ENCODE data around the gene SCAI.
"Not testable (repeated sequence)": the region's sequence is repeated elsewhere in the genome, so short reads cannot be mapped to it uniquely, and the experiment has no call there.

The SCAI gene

GRCh38 chr9:124940894-124941678, 202.2 kb downstream of the SCAI start, which contains the start of gene GOLGA1:
TSS of gene GOLGA1 (minus strand) at chr9:124941083. CDS start at chr9:124938711, 2,372 bp downstream.
- peak; percentile 86 for DNase-seq

- peak; percentile 23 for DNase-seq
Measured at GRCh38 chr9:124940521-124940893, 202.8 kb downstream of the SCAI start.

DNA sequence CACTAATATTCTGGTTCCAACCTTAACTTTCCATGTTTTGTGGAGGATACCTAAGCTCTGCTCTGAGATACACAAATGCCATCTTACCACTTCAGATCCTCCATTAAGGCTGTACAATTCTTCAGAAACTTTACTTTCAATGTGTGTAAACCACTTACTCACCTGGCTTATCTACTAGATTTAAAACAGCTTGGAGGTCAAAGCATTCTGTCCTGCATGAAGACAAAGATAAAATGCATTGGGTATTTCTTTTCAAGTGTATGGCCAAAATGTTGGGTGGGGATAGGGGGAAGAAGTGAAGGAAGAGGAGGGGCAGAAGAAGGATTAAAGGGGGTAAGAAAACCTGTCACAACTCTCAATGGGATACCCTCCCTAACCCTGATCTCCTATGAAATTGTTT, 203.4 kb downstream of the SCAI start:
- no peak for DNase-seq

- no peak for DNase-seq
Measured at GRCh38 chr9:124934290-124934689, 209.0 kb downstream of the SCAI start.

DNA sequence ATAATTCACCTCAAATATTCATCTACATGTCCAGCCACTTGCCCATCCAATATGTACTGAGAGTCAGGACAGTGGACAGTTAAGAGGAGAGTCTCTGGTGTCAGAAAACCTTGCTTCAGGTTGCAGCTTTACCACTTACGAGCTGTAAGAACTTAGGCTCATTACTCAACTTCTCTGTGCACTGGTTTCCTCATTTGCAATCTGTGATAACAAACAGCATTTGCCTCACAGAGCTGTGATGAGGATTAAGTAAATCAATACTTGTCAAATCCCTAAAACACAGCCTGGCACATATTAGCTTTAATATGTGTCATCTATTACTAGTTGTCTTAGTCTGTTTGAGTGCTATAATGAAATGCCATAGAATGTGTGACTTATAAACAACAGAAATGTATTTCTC, 211.0 kb downstream of the SCAI start:
- DNase-seq, result no peak

DNA sequence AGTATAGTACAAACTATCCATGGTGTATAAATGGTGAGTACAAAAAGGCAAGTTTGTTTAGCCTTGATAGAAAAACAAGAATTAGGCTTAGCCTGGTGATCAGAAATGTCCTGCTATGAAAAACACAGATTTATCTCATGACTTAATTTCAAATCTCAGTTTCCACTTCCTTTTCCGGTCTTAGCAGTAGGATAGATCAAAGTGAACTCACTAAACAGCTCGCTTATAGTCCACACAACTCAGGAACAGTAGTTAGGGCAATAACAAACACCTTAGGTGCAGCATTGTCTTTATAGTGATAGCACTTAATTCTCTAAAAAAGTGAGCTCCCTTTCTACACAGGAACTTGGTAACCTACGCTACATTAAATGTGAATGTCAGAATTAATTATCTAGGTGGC, 213.9 kb downstream of the SCAI start:
- DNase-seq, result no peak

DNA sequence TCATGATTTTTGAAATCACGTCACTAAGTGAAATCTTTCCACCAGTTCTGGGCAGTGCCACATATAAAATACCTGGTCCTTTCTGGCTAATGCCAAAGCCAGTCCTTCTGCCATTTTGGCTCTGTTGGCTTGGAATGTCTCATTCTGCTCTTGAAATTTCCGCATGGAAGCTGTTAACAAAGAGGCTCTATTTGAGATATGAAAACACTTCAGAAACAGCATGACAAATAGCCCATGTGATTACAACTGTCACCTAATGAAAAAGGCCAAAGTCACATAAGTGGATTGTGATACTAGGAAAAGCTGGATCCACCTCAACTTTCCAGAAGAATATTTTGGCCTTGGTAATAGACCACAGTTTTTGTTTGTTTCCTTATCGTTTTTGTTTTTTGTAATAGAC, 215.2 kb downstream of the SCAI start:
- DNase-seq, result no peak

GRCh38 chr9:124920394-124920793, 222.9 kb downstream of the SCAI start:
- DNase-seq, result not testable (repeated sequence)

DNA sequence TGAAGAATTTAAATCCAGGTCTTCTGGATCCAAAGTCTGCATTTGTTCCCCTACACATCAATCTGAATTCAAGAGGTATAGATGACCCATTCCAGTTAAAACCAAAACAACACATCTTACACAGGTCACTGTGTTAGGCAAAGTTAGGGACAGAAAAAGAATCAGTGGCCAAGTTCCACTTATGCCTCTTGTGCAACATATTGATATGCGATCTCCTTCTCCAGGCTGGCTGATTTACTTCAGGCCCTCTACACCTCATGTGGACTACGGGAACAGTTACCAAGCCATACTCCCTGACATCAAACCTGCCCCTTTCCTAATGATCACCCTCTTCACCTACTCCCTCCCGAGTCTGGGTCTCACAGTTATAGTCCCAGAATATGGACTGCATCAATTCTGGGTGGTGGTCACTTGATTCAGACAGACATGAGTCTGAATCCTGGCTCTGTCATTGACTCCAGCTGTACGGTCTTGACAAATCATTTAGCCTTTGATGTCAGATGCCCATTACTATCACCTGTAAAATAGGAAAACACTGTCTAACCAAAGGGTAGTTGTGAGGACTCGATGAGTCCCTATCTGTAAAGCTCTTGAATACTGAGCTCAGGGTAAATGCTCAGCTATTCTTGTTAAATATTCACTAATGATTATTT, 228.4 kb downstream of the SCAI start:
- DNase-seq, result no peak

DNA sequence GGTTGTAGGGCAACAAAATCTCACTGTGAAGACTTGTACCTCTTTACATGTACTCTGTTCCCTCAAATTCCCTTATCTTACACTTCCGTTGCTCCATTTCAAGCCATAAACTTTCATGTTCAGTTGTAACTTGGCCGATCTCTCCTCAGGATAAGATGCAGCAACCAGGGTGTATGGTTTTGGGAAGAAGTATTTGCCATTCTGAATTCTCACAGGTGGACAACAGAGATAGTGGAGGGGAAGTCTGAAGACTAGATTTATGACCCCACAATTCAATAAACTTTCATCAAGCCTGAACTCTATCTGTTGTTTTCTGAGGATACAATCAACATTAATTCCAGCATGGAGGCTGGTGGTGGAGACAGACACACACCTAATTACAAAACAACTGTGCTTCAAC, 229.9 kb downstream of the SCAI start:
- no peak for DNase-seq

DNA sequence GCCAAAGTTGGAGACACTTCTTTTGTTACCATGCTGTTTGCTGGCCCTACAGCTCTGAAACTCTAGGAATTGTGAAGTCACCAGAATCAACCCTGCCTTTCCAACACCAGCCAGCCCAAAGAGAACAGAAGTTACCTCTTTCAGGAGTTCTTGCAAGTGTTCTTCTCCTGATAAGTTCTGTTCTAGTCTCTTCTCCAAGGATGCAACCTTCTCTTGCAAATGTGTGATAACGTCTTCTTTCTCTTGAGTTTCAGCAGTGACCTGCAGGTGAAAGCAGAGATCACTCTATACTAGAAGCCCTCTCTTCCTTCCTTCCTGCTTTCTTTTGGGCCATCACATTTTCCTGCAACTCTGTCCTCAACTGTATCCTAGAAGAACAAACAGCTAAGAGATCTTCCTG, 231.6 kb downstream of the SCAI start:
- no peak for DNase-seq

DNA sequence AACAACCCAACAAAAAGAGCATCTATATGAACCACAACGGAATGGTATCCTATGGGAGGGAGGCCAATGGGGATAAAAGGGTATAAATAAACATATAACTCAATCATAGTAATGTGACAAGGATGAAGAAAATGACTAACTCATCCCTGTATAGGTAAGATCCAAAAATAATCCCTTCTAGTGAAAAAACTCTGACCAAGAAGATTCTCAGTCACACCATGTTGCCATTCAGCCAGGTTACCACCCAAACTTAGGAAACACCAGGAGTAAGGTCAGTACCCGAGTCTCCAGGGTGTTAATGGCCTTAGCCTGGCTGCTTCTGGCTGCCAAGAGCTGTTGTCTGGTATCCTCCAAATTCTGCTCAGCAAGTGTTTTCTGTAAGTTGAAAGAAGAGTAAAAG, 235.2 kb downstream of the SCAI start:
- no peak for DNase-seq

DNA sequence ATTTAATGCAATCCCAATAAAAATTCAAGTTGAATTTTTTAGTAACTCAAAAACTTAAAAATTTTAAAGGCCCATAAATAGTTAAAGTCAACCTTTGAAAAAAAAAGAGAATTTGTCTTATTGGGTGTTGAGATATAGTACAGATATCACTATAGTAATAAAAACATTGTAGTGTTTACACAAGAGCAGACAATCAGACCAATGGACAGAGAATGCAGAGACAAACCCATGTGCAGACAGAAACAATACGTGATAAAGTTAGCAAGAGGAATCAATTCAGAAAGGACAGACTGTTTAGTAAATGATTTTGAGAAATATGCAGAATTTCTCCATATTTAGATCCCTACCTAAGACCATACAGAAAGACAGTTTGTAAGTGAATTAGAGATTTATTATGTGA, 236.4 kb downstream of the SCAI start:
- no peak for DNase-seq

DNA sequence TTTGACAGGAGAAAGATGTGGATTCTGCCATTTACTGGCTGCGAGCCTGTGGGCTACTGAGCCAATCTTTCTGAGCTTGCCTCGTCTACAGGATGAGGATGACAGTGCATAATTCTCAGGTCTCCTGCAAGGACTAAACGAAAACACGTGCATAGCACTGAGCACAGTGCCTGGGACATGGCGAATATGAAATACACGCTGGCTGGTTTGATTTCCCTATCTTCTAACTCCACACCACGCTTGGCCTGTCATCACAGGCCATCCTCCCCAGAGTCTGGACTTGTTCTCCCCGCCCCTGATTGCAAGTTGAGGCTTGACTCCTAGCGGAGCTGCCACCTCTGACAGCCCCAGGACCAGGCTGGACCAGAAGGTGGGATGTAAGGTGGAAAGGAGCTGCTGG, 243.5 kb downstream of the SCAI start:
- DNase-seq, result no peak

- no peak for DNase-seq
Measured at GRCh38 chr9:124897570-124898460, 245.5 kb downstream of the SCAI start.

GRCh38 chr9:124894741-124895170, 248.6 kb downstream of the SCAI start:
- DNase-seq, result no peak

DNA sequence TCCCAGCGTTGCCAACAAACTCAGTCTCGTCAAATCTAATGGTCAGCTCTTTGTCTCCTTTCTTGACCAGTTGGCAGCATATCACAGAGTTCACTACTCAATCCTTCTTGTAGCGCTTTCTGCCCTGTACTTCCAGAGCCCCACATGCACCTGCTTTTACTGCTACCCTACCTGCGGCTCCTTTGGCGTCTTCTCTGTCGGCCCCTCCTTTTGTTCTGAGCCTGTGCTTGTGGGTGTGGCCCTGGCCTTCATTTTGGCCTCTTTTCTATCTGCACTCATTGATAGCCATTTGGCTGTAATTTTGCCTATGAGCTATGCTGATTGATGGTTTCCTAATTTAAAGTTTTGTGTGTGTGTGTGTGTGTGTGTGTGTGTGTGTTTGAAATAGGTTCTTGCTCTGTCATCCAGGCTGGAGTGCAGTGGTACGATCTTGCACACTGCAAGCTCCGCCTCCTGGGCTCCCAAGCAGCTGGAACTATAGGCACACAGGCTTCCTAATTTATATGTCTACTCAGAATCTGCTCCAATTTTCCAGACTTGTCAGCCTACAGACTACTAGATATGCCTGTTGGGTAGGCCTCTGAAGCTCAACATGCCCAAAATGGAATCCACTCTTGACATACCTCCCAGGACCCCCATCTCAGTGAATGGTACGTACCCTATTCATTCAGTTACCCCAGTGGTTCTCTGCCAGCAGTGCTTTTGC, 249.1 kb downstream of the SCAI start:
- no peak for DNase-seq

Measured in NCI-H1417 treated with DMSO at 0.1 percent for 48 hours (cell line).